Measurements from ENCODE around the gene LCLAT1.
"Not testable (repeated sequence)": the region's sequence is repeated elsewhere in the genome, so short reads cannot be mapped to it uniquely, and the experiment has no call there.

LCLAT1 gene

GRCh38 chr2:30591186-30591585, 144.1 kb downstream of the LCLAT1 start:
- DNase-seq (ENCODE audit: low read depth), result no peak

GRCh38 chr2:30601375-30601774, 154.3 kb downstream of the LCLAT1 start:
- DNase-seq (ENCODE audit: low read depth), result no peak

- DNase-seq (ENCODE audit: low read depth), result no peak
These were observed 158.2 kb downstream of the LCLAT1 start for GRCh38 chr2:30605197-30605596.

GRCh38 chr2:30608643-30609042, 161.6 kb downstream of the LCLAT1 start:
- no peak for DNase-seq (ENCODE audit: low read depth)

- peak; percentile 65 for DNase-seq (ENCODE audit: low read depth)
These were observed 164.5 kb downstream of the LCLAT1 start for GRCh38 chr2:30611583-30611982.

- no peak for DNase-seq (ENCODE audit: low read depth)
These were observed 165.3 kb downstream of the LCLAT1 start for GRCh38 chr2:30612371-30612770.

- no peak for DNase-seq (ENCODE audit: low read depth)
These were observed 166.0 kb downstream of the LCLAT1 start for GRCh38 chr2:30613001-30613400.

- DNase-seq (ENCODE audit: low read depth), result not testable (repeated sequence)
These were observed 167.2 kb downstream of the LCLAT1 start for GRCh38 chr2:30614227-30614626.

GRCh38 chr2:30615926-30616325, 168.9 kb downstream of the LCLAT1 start:
- no peak for DNase-seq (ENCODE audit: low read depth)

GRCh38 chr2:30620102-30620501, 173.1 kb downstream of the LCLAT1 start:
- DNase-seq (ENCODE audit: low read depth), result no peak

GRCh38 chr2:30621836-30622235, 174.8 kb downstream of the LCLAT1 start:
- no peak for DNase-seq (ENCODE audit: low read depth)

- DNase-seq (ENCODE audit: low read depth), result no peak
These were observed 175.4 kb downstream of the LCLAT1 start for GRCh38 chr2:30622452-30622851.

GRCh38 chr2:30625276-30625675, 178.2 kb downstream of the LCLAT1 start:
- no peak for DNase-seq (ENCODE audit: low read depth)

- no peak for DNase-seq (ENCODE audit: low read depth)
These were observed 178.7 kb downstream of the LCLAT1 start for GRCh38 chr2:30625701-30626100.

GRCh38 chr2:30626397-30626796, 179.4 kb downstream of the LCLAT1 start:
- no peak for DNase-seq (ENCODE audit: low read depth)

GRCh38 chr2:30627151-30627550, 180.1 kb downstream of the LCLAT1 start:
- no peak for DNase-seq (ENCODE audit: low read depth)

- peak; percentile 42 for DNase-seq (ENCODE audit: low read depth)
These were observed 181.3 kb downstream of the LCLAT1 start for GRCh38 chr2:30628341-30628740.

GRCh38 chr2:30629866-30630265, 182.8 kb downstream of the LCLAT1 start:
- no peak for DNase-seq (ENCODE audit: low read depth)

GRCh38 chr2:30631051-30631671, 184.1 kb downstream of the LCLAT1 start:
- no peak for DNase-seq (ENCODE audit: low read depth)

GRCh38 chr2:30633039-30633438, 186.0 kb downstream of the LCLAT1 start:
- DNase-seq (ENCODE audit: low read depth), result no peak

GRCh38 chr2:30636311-30636710, 189.3 kb downstream of the LCLAT1 start:
- DNase-seq (ENCODE audit: low read depth), result no peak

GRCh38 chr2:30639836-30640235, 192.8 kb downstream of the LCLAT1 start:
- no peak for DNase-seq (ENCODE audit: low read depth)

- DNase-seq (ENCODE audit: low read depth), result no peak
These were observed 194.8 kb downstream of the LCLAT1 start for GRCh38 chr2:30641765-30642345.

- not testable (repeated sequence) for DNase-seq (ENCODE audit: low read depth)
These were observed 196.0 kb downstream of the LCLAT1 start for GRCh38 chr2:30643013-30643412.

Measured in fibroblast of gingiva (primary cell).